H9 (cell line): Measurements from ENCODE around the gene PTN. TPM values are rescaled to one million over a fixed set of nuclear protein-coding genes. Genes with fewer than 3 reads are reported as not detected.

ENCODE experiments used
- DNase-seq: peaks from one replicate; pipeline ENCODE4 v3.0.0-alpha.2; 2017
- H2AFZ ChIP-seq: one replicate; pipeline ENCODE4 v1.6.1; 2013; ENCODE audit warnings: mild to moderate bottlenecking, low read length, control low read depth, moderate library complexity
- H2AK5ac ChIP-seq: 2 replicates; pipeline ENCODE4 v1.6.1; 2013; ENCODE audit warnings: low read length, control low read depth, mixed read lengths; ENCODE audit not compliant: insufficient read length
- H2BK120ac ChIP-seq: one replicate; pipeline ENCODE4 v1.6.1; 2013; ENCODE audit warnings: low read depth, mild to moderate bottlenecking, low read length, control low read depth, inconsistent platforms; ENCODE audit not compliant: poor library complexity, severe bottlenecking
- H2BK12ac ChIP-seq: 2 replicates; pipeline ENCODE4 v1.6.1; 2013; ENCODE audit warnings: low read length, control low read depth, mixed read lengths, low read depth; ENCODE audit not compliant: insufficient read length
- H2BK15ac ChIP-seq: 2 replicates; pipeline ENCODE4 v1.6.1; 2013; ENCODE audit warnings: low read depth, low read length, control low read depth
- H2BK20ac ChIP-seq: one replicate; pipeline ENCODE4 v1.6.1; 2013; ENCODE audit warnings: low read depth, mild to moderate bottlenecking, low read length, control low read depth, inconsistent platforms; ENCODE audit not compliant: poor library complexity, severe bottlenecking
- H2BK5ac ChIP-seq: 2 replicates; pipeline ENCODE4 v1.6.1; 2013; ENCODE audit warnings: low read length, control low read depth, mixed read lengths; ENCODE audit not compliant: insufficient read length
- H3K14ac ChIP-seq: 2 replicates; pipeline ENCODE4 v1.6.1; 2013; ENCODE audit warnings: low read length, control low read depth; ENCODE audit not compliant: insufficient read depth
- H3K18ac ChIP-seq: 2 replicates; pipeline ENCODE4 v1.6.1; 2013; ENCODE audit warnings: low read depth, mild to moderate bottlenecking, mixed read lengths, low read length, control low read depth; ENCODE audit not compliant: insufficient read length
- H3K23ac ChIP-seq: 2 replicates; pipeline ENCODE4 v1.6.1; 2013; ENCODE audit warnings: low read length, control low read depth, mixed read lengths, low read depth; ENCODE audit not compliant: insufficient read length
- H3K23me2 ChIP-seq: 2 replicates; pipeline ENCODE4 v1.6.1; 2013; ENCODE audit warnings: low read depth, mild to moderate bottlenecking, mixed read lengths, low read length, control low read depth; ENCODE audit not compliant: insufficient read length, poor library complexity, severe bottlenecking
- H3K27ac ChIP-seq: 2 replicates; pipeline ENCODE4 v1.5.1; 2013; ENCODE audit warnings: low read length, control low read depth, mixed read lengths, low read depth; ENCODE audit not compliant: insufficient read length
- H3K27me3 ChIP-seq: 2 replicates; pipeline ENCODE4 v1.6.1; 2013; ENCODE audit warnings: low read length, control low read depth, inconsistent platforms; ENCODE audit not compliant: insufficient read depth
- H3K4ac ChIP-seq: 2 replicates; pipeline ENCODE4 v1.6.1; 2013; ENCODE audit warnings: low read depth, mild to moderate bottlenecking, control low read depth, inconsistent platforms, low read length, moderate library complexity
- H3K4me1 ChIP-seq: 2 replicates; pipeline ENCODE4 v1.6.1; 2013; ENCODE audit warnings: low read length, control low read depth, inconsistent platforms; ENCODE audit not compliant: insufficient read depth
- H3K4me2 ChIP-seq: 2 replicates; pipeline ENCODE4 v1.6.1; 2013; ENCODE audit warnings: low read length, control low read depth, mixed read lengths; ENCODE audit not compliant: insufficient read length, insufficient read depth
- H3K56ac ChIP-seq: 2 replicates; pipeline ENCODE4 v1.6.1; 2013; ENCODE audit warnings: low read depth, mild to moderate bottlenecking, mixed read lengths, low read length, control low read depth; ENCODE audit not compliant: insufficient read length
- H3K79me1 ChIP-seq: 2 replicates; pipeline ENCODE4 v1.6.1; 2013; ENCODE audit warnings: low read depth, mild to moderate bottlenecking, moderate library complexity, low read length, control low read depth, inconsistent platforms; ENCODE audit not compliant: insufficient read depth, poor library complexity, severe bottlenecking
- H3K79me2 ChIP-seq: 2 replicates; pipeline ENCODE4 v1.6.1; 2013; ENCODE audit warnings: low read length, control low read depth, inconsistent platforms; ENCODE audit not compliant: insufficient read depth
- H3K9ac ChIP-seq: 2 replicates; pipeline ENCODE4 v1.6.1; 2013; ENCODE audit warnings: low read length, control low read depth, mixed read lengths; ENCODE audit not compliant: insufficient read length; ENCODE audit errors: extremely low read depth
- H3K9me3 ChIP-seq: one replicate; pipeline ENCODE4 v1.6.1; 2013; ENCODE audit warnings: low read depth, low read length, inconsistent platforms; ENCODE audit not compliant: control insufficient read depth
- H3T11ph ChIP-seq: one replicate; pipeline ENCODE4 v1.6.1; 2013; ENCODE audit warnings: mild to moderate bottlenecking, low read length, control low read depth, inconsistent platforms
- H4K20me1 ChIP-seq: one replicate; pipeline ENCODE4 v1.6.1; 2013; ENCODE audit not compliant: control insufficient read depth, insufficient read length, insufficient read depth
- H4K5ac ChIP-seq: 2 replicates; pipeline ENCODE4 v1.6.1; 2013; ENCODE audit warnings: low read depth, mild to moderate bottlenecking, mixed read lengths, low read length, control low read depth; ENCODE audit not compliant: insufficient read length
- H4K8ac ChIP-seq: replicated peaks from 2 replicates; pipeline ENCODE4 v1.6.1; 2013; ENCODE audit warnings: low read length, control low read depth, mixed read lengths, low read depth; ENCODE audit not compliant: insufficient read length
- H4K91ac ChIP-seq: 2 replicates; pipeline ENCODE4 v1.6.1; 2013; ENCODE audit warnings: low read depth, mild to moderate bottlenecking, moderate library complexity, mixed read lengths, low read length, control low read depth; ENCODE audit not compliant: insufficient read length
- H3K27ac Mint-ChIP-seq, 3 experiments: 2 replicates in 2 of 3; 3 replicates in 1 of 3; pipeline ENCODE4 v1.8.0; 2020 to 2021; ENCODE audit warnings: mixed read lengths in 3 of 3, mild to moderate bottlenecking in 1 of 3, moderate library complexity in 1 of 3
- H3K27me3 Mint-ChIP-seq: 2 replicates; pipeline ENCODE4 v1.8.0; 2021; ENCODE audit warnings: low read depth, mild to moderate bottlenecking, moderate library complexity, mixed read lengths
- H3K36me3 Mint-ChIP-seq, 3 experiments: 2 replicates in 2 of 3; 3 replicates in 1 of 3; pipeline ENCODE4 v1.8.0; 2020 to 2021; ENCODE audit warnings: low read depth in 3 of 3, mixed read lengths in 3 of 3; ENCODE audit not compliant: insufficient read depth in 1 of 3
- H3K4me1 Mint-ChIP-seq, 2 experiments: 2 replicates each; pipeline ENCODE4 v1.8.0; 2020; ENCODE audit warnings: mixed read lengths in 2 of 2
- H3K4me3 Mint-ChIP-seq, 2 experiments: 2 replicates in 1 of 2; 3 replicates in 1 of 2; pipeline ENCODE4 v1.8.0; 2020 to 2021; ENCODE audit warnings: mild to moderate bottlenecking in 2 of 2, mixed read lengths in 2 of 2, moderate library complexity in 1 of 2
- H3K9me3 Mint-ChIP-seq, 2 experiments: 2 replicates in 1 of 2; 3 replicates in 1 of 2; pipeline ENCODE4 v1.8.0; 2020; ENCODE audit warnings: mild to moderate bottlenecking in 2 of 2, mixed read lengths in 2 of 2, moderate library complexity in 1 of 2
- CTCF ChIP-seq: fragments of 200-600 bp; sonication (generic); conservative IDR thresholded peaks from 3 replicates; pipeline ENCODE4 v1.8.0; 2021; ENCODE audit warnings: antibody characterized with exemption, mild to moderate bottlenecking
- WGBS: extraction: QIAGEN DNeasy Blood & Tissue Kit; methylation state at CpG from one replicate; pipeline ENCODE4 v1.1.7; 2013; ENCODE audit warnings: missing lambda C conversion rate, low lambda C conversion rate, mixed read lengths; ENCODE audit not compliant: insufficient read length; ENCODE audit errors: extremely low coverage; 5-methylcytosine and 5-hydroxymethylcytosine counted together
- total RNA-seq: library from RNA; stranded (reverse); gene quantifications from 2 replicates; pipeline ENCODE4 v1.2.1, GENCODE V29; 2021

PTN gene
- total RNA-seq, 1 experiment from 2014 or later = 16.5 TPM

GRCh38 chr7:137331378-137331777 lies 12.2 kb downstream of the PTN start:
- H2AFZ ChIP-seq = no peak overlapping the region
- no peak overlapping the region for H3K9ac ChIP-seq
- no peak overlapping the region for H4K8ac ChIP-seq
- H3K4ac ChIP-seq = no peak overlapping the region
- no peak overlapping the region for H2AK5ac ChIP-seq
- no peaks in the 10 kb centered on the region for H3K4me1 ChIP-seq
- H3K9me3 Mint-ChIP-seq = peaks cover 3 to 12% of the 10 kb centered on the region in 2 experiments; a peak in 2 of 5 replicates
- no peaks in the 10 kb centered on the region for H3K23me2 ChIP-seq
- no peak overlapping the region for H2BK20ac ChIP-seq
- no peak overlapping the region for H3K27ac Mint-ChIP-seq
- no peak for TF ChIP-seq CTCF
- H3K4me2 ChIP-seq = no peak overlapping the region
- no peaks in the 10 kb centered on the region for H3K79me1 ChIP-seq
- no peak for DNase-seq
- H3K79me2 ChIP-seq = 0 out of 2 replicates have a peak, but pooled peaks cover 2% of the 10 kb centered on the region
- H2BK120ac ChIP-seq = no peak overlapping the region
- no peaks in the 10 kb centered on the region for H4K20me1 ChIP-seq
- no CpG with 5 or more reads among the region's 8 CpGs for WGBS
- no peak overlapping the region for H3K4me3 Mint-ChIP-seq
- no peaks in the 10 kb centered on the region for H3K27me3 ChIP-seq
- no peak overlapping the region for H2BK12ac ChIP-seq
- H2BK5ac ChIP-seq = no peak overlapping the region
- H3K18ac ChIP-seq = no peak overlapping the region
- H4K91ac ChIP-seq = no peak overlapping the region
- H3T11ph ChIP-seq = no peak overlapping the region
- no peaks in the 10 kb centered on the region for H3K27me3 Mint-ChIP-seq
- H3K36me3 Mint-ChIP-seq = peaks cover 2 to 13% (median 2%) of the 10 kb centered on the region in 3 experiments; a peak in 4 of 7 replicates
- no peak overlapping the region for H4K5ac ChIP-seq
- no peak overlapping the region for H2BK15ac ChIP-seq
- H3K14ac ChIP-seq = no peak overlapping the region; the same call in 1 of the 2 replicates
- no peak overlapping the region for H3K56ac ChIP-seq
- H3K9me3 ChIP-seq = no peaks in the 10 kb centered on the region
- no peak overlapping the region for H3K23ac ChIP-seq
- peaks cover 14 to 16% of the 10 kb centered on the region in 2 experiments for H3K4me1 Mint-ChIP-seq
- no peak overlapping the region for H3K27ac ChIP-seq
